ENCODE results near the gene FARS2. TPM values are rescaled to one million over a fixed set of nuclear protein-coding genes. Genes with fewer than 3 reads are reported as not detected.

Gene FARS2
- total RNA-seq, result 6.6 and 7.2 TPM in 2 replicates

DNA sequence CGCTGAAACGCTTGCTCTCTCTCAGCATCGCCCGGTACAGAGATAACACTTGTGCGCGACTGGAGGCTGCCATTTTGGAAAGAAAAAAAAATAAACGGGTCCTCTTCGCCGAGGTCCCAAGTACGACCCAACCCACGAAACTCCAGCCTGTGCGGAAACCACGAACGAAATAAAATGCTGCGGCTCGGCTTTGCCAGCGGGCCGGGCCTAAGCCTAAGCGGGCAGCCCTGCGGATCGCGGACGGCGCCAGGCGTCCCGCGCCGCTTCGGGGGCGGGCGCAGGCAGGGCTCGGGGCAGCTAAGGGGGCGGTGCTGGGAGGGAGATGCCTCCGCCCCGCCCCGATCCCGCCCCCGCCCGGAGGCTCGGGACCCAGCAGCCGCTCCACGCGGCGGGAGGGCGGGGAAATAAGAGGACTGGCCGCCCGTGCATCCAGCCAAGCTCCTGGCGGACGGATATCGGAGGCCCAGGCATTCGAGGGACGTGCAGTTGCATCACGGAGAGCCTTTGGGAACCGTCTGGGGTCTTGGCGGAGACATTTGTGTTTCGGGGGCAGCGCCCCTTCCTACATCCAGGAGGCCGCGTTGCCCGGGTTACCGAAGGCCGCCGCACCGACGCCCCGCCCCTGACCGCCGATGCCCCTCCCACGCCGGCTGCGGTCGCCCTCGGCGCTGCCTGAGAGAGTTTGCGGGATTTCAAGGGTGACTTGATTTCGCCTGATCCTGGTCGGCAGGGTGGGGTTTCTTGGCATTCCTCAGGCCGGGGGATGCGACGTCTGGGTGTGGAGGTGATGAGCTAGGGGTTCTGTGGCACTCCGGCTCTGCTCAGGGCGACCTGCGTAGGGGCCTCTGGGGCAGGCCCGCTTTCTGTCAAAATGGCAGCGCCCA lies at the start of gene FARS2, which contains the start of gene LYRM4:
FARS2 (plus strand) TSS at position 853 of the 884 bp plus-strand sequence.
LYRM4 (minus strand) TSS at position 290 of the 884 bp plus-strand sequence; CDS start at position 73, 217 bp downstream.

Other genes starting within 250 kb of the FARS2 start
- 0.81 and 1.3 TPM in 2 replicates for gene PPP1R3G, start 176.2 kb upstream of the FARS2 start, total RNA-seq
- 16.1 and 44.4 TPM in 2 replicates for gene LYRM4, start 563 bp upstream of the FARS2 start, total RNA-seq